Lower leg skin (tissue), 4 donors: Measurements from ENCODE around the gene GPM6B. TPM values are rescaled to one million over a fixed set of nuclear protein-coding genes. Genes with fewer than 3 reads are reported as not detected.

Experiments
- DNase-seq, 2 donors: peaks; one replicate each; pipeline ENCODE4 v3.0.0-alpha.2; 2019; ENCODE audit warnings: low spot score in 2 of 2
- H3K4me3 ChIP-seq: fragments of 200-600 bp; sonication (generic); 2 replicates; pipeline ENCODE4 v1.5.1; 2017; ENCODE audit warnings: mild to moderate bottlenecking, low read depth; ENCODE audit not compliant: poor library complexity, severe bottlenecking
- CTCF ChIP-seq, 3 donors: fragments of 450-650 bp; IDR thresholded peaks; one replicate each; pipeline ENCODE4 v1.5.1; 2016; ENCODE audit warnings: antibody characterized with exemption in 3 of 3, mild to moderate bottlenecking in 3 of 3, moderate library complexity in 2 of 3
- POLR2A ChIP-seq, 2 donors: fragments of 450-650 bp; IDR thresholded peaks; one replicate each; pipeline ENCODE4 v1.6.1; 2016 to 2017; ENCODE audit warnings: antibody characterized with exemption in 2 of 2, mild to moderate bottlenecking in 1 of 2, moderate library complexity in 1 of 2
- WGBS, 2 donors: methylation state at CpG; one replicate each; pipeline ENCODE4 v1.1.5; 2018; 5-methylcytosine and 5-hydroxymethylcytosine counted together
- intact Hi-C: fragments of 100-400 bp; cut with DNase I; formaldehyde crosslinking; loops from one replicate; pipeline ENCODE4 v1.15.0; 2023; ENCODE audit warnings: low total_unique reads
- total RNA-seq, 4 donors: library from RNA; depleted of rRNA; stranded (reverse); fragments of >200 nt; gene quantifications; one replicate each; pipeline ENCODE4 v1.1.0, GENCODE V29; 2016

Gene GPM6B
- 10 to 100 TPM in 2 of 4 donors, 1 to 10 TPM in 2; 4.6 to 22.8 (median 12.3) TPM for total RNA-seq

- 36 to 47% methylated on average over 19 of the region's 19 CpGs for WGBS, 2 donors
- no peak for TF ChIP-seq CTCF (IDR thresholded peaks at IDR 0.05)
- no peak for TF ChIP-seq POLR2A (IDR thresholded peaks at IDR 0.05)
- no peak for DNase-seq
- intact Hi-C loops: loop anchor here (10.0 kb wide), 1 partner anchor 1328 kb away; no protein-coding TSS in a partner anchor
- H3K4me3 ChIP-seq: no peak within 1 kb of the TSS
Observed at GRCh38 chrX:13816643-13817627, at the start of gene GPM6B. Gene GPM6B, minus strand, starts transcription at chrX:13817093. Its CDS starts 189 bp downstream, at chrX:13816904.

DNA sequence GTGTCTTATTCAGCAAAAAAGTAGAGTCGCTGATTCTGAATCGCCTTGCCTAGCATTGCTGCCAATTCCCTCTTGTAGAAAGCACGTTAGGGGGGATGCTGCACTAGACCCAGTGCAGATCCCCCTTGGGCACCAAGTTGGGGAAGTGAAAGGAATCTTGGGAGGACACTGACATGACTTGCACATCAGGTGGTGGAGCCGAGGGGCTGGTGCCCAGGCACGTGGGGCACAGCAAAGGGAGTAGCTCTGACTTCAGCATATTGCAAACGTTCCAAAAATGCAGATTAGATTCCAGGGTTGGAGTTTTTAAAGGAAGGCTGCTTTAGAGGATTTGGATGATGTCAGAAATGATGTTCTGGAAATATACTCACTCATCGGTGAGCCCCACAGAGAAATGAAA lies 47.4 kb upstream of the GPM6B start:
- TF ChIP-seq POLR2A (IDR thresholded peaks at IDR 0.05) (no peak), CTCF (IDR thresholded peaks at IDR 0.05) (no peak)

DNA sequence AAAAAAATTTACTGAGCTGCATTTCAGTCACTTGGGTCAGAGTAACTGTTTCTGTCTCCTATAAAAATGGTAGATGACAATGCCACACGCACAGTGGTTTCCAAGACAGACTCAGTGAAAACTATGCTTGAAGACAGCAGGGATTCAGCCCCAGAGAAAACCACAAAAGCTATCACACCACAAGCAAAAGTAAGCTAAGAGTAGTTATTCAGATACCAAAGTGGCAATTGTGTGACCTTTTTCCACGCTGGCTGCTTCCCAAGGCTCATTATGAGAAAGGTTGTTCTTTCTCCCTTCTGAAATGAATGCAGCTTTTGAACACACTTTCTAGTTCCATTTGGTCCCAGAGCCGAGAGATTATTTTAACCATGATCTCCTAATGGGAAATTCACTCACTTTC lies 46.4 kb upstream of the GPM6B start:
- no peak for TF ChIP-seq POLR2A (IDR thresholded peaks at IDR 0.05)
- TF ChIP-seq CTCF (IDR thresholded peaks at IDR 0.05): no peak
- intact Hi-C loops: no loop called here
- DNase-seq: no peak
- H3K4me3 ChIP-seq: no peak overlapping the region
- WGBS, 2 donors: 65 to 66% methylated on average over 3 of the region's 3 CpGs

More for the DNA sequence above, 47.4 kb upstream of the GPM6B start:
- intact Hi-C loops: no loop called here
- no peak for DNase-seq
- H3K4me3 ChIP-seq: no peak overlapping the region
- 24 to 38% methylated on average over 7 of the region's 7 CpGs for WGBS, 2 donors

GRCh38 chrX:13859724-13860123 lies 42.8 kb upstream of the GPM6B start:
- TF ChIP-seq CTCF (IDR thresholded peaks at IDR 0.05) (no peak), POLR2A (IDR thresholded peaks at IDR 0.05) (no peak)
- intact Hi-C loops: no loop called here
- 52 to 91% methylated on average over 1 of the region's 1 CpG for WGBS, 2 donors
- no peak for DNase-seq
- H3K4me3 ChIP-seq: no peak overlapping the region

DNA sequence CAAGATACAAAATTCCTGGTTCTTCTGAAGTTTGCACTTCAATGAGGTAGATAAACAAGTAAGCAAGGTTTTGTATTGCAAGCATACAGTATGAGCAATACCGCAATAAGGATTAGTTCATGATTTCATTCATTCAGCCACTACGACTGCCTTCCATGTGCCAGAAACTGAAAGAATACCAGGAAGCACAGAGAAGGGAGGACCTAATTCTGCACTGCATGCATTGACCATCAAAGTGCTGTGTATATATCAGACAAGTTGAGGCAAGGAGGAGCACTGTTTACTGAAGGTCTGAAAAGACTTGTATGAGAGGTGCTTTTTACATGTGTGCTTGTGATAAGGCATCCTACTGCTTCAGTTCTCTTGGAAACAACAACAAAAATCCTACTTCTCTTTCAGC lies 40.9 kb upstream of the GPM6B start:
- intact Hi-C loops: no loop called here
- 72 to 74% methylated on average over 2 of the region's 2 CpGs for WGBS, 2 donors
- DNase-seq: no peak
- TF ChIP-seq POLR2A (IDR thresholded peaks at IDR 0.05) (no peak), CTCF (IDR thresholded peaks at IDR 0.05) (no peak)
- H3K4me3 ChIP-seq: no peak overlapping the region
